ENCODE results near the gene TTN. TPM values are rescaled to one million over a fixed set of nuclear protein-coding genes. Genes with fewer than 3 reads are reported as not detected.

TTN gene
- total and polyA plus RNA-seq, 2 of the 4 experiments (the other 2 are of a cell fraction) = 0.02 to 0.18 TPM

DNA sequence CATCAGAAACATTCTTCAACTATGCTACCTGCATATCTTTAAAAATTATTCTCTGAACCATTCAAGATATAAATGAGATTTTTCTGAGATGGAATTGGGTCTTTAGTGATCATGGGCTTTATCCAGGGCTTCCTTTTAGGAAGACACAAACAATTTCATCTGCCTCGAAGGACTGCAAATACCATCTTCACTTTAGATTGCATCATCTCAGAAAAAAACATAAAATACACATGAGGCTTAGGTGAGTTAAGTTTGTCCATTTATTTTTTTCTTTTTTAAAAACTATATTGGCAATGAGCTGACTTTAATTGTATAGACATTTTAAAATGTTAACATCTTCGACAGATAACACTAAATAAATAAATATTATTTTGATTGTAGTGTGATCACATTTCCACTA, 20.1 kb downstream of the TTN start:
- ATAC-seq (ENCODE audit: low read depth) (no peak), DNase-seq (no peak)
- Histone ChIP-seq H4K91ac (ENCODE audit: insufficient read depth, low read depth, low read length) (no peak overlapping the region), H2AK9ac (replicated peaks; ENCODE audit: low read depth, low read length, poor library complexity) (no peak overlapping the region), H2BK20ac (ENCODE audit: low read depth, low read length) (no peak overlapping the region), H3K23ac (ENCODE audit: low read depth, low read length) (no peak overlapping the region), H4K5ac (ENCODE audit: low read depth, low read length) (no peak overlapping the region), H2AFZ (replicated peaks; ENCODE audit: low read length, poor library complexity) (no peak overlapping the region), H3K56ac (ENCODE audit: extremely low read depth, insufficient read depth, low read length) (no peak overlapping the region), H2BK5ac (ENCODE audit: low read depth, low read length, poor library complexity, severe bottlenecking) (no peak overlapping the region), H3K4me1 (ENCODE audit: control insufficient read depth, insufficient read depth, low read length) (no peaks in the 10 kb centered on the region), H4K8ac (ENCODE audit: low read depth in 2 of 2, low read length in 2 of 2) (no peak overlapping the region), H3K9ac (ENCODE audit: low read depth, low read length) (no peak overlapping the region), H3K36me3 (ENCODE audit: control insufficient read depth, insufficient read depth, low read length) (no peaks in the 10 kb centered on the region), H3K14ac (replicated peaks; ENCODE audit: low read depth, low read length) (no peak overlapping the region), H3K27me3 (ENCODE audit: control insufficient read depth, insufficient read depth, low read length) (no peaks in the 10 kb centered on the region), H2AK5ac (ENCODE audit: low read depth, low read length) (no peak overlapping the region), H3K9me3 (ENCODE audit: control insufficient read depth, insufficient read depth, low read length) (no peaks in the 10 kb centered on the region), H3K4me3 (ENCODE audit: insufficient read depth, low read depth, low read length) (no peak overlapping the region), H4K20me1 (ENCODE audit: insufficient read depth, low read length) (no peaks in the 10 kb centered on the region), H2BK15ac (ENCODE audit: low read depth, low read length) (no peak overlapping the region), H3K79me1 (ENCODE audit: low read depth in 1 of 2, low read length in 2 of 2) (no peaks in the 10 kb centered on the region), H3K9me1 (ENCODE audit: insufficient read depth, low read length) (no peaks in the 10 kb centered on the region), H3K4me2 (ENCODE audit: low read depth, low read length) (no peak overlapping the region), H2BK120ac (ENCODE audit: low read depth, low read length) (no peak overlapping the region), H3K18ac (ENCODE audit: low read depth, low read length) (no peak overlapping the region), H3K4ac (ENCODE audit: low read depth, low read length) (no peak overlapping the region), H3K27ac (ENCODE audit: insufficient read depth, low read length) (no peak overlapping the region)
- CTCF ChIA-PET = no interaction called here
- no TSS peak for BruUV-seq (replicated peaks)
- intact Hi-C loops (cut with micrococcal nuclease) = no loop called here
- POLR2A ChIA-PET (ENCODE audit: unreplicated experiment) = no interaction called here
- in situ Hi-C loops (cut with MboI; ENCODE audit: low sequenced_read_pairs) = no loop called here
- no CpG with 5 or more reads among the region's 2 CpGs for whole genome bisulfite sequencing, 2 experiments (ENCODE audit: extremely low coverage in 2 of 2, insufficient read length in 1 of 2)
- dilution Hi-C loops (cut with HindIII; ENCODE audit: low sequenced_read_pairs, unreplicated experiment) = no loop called here
- TF ChIP-seq FOS (IDR thresholded peaks at IDR 0.05; ENCODE audit: low read depth, low read length) (no peak), RAD21 (IDR thresholded peaks at IDR 0.05; ENCODE audit: low read length) (no peak), CEBPB (IDR thresholded peaks at IDR 0.05; ENCODE audit: low read depth, low read length) (peak; percentile 57)

All from IMR-90 (cell line).